HT-29 (cell line): Measurements from ENCODE around the gene SCO1. TPM values are rescaled to one million over a fixed set of nuclear protein-coding genes. Genes with fewer than 3 reads are reported as not detected.

Experiments used
- total RNA-seq: library from RNA; depleted of rRNA; stranded (reverse); fragments of >200 nt; shearing (Covaris generic); gene quantifications from 2 replicates; pipeline ENCODE4 v1.2.3, GENCODE V29; 2014; rRNA removed

SCO1 gene
- total RNA-seq, 1 experiment from 2014 or later, result 52.4 TPM

Other genes with a start within 250 kb of the SCO1 start
- not detected in 2 replicates for gene MYH4, start 228.0 kb downstream of the SCO1 start, total RNA-seq
- gene MYH1, start 179.0 kb downstream of the SCO1 start, total RNA-seq, result not detected in 2 replicates
- gene MYH2, start 147.9 kb downstream of the SCO1 start, total RNA-seq, result not detected in 2 replicates
- 0.25 and 1.0 TPM in 2 replicates for gene MYH3, start 40.2 kb downstream of the SCO1 start, total RNA-seq
- gene ADPRM, start 61 bp upstream of the SCO1 start, total RNA-seq, result 1.4 and 2.7 TPM in 2 replicates
- gene TMEM220, start 32.5 kb upstream of the SCO1 start, total RNA-seq, result not detected in 2 replicates
- gene TMEM238L, start 106.6 kb upstream of the SCO1 start, total RNA-seq, result 4.7 and 4.8 TPM in 2 replicates
- gene PIRT, start 140.6 kb upstream of the SCO1 start, total RNA-seq, result not detected in 2 replicates